Mammary epithelial cell (primary cell): ENCODE data around the gene ZBTB20.

Source experiments
- EZH2 ChIP-seq: IDR thresholded peaks from 2 replicates; pipeline ENCODE4 v1.6.1; 2012; ENCODE audit warnings: low read length, inconsistent platforms, borderline replicate concordance
- TF ChIP-seq, protein P1 (sequence below), 2 donors: IDR thresholded peaks in 1 of 2; conservative IDR thresholded peaks in 1 of 2; 2 replicates each; pipeline ENCODE4 v1.5.1; 2011 to 2012; ENCODE audit warnings: inconsistent platforms in 2 of 2, low read length in 2 of 2, mild to moderate bottlenecking in 2 of 2, control low read depth in 1 of 2, low read depth in 1 of 2; ENCODE audit not compliant: insufficient read depth in 1 of 2; ENCODE audit errors: extremely low read depth in 1 of 2

GRCh38 chr3:114499976-114500375 lies 647.1 kb downstream of the ZBTB20 start:
- TF ChIP-seq, protein P1, sequence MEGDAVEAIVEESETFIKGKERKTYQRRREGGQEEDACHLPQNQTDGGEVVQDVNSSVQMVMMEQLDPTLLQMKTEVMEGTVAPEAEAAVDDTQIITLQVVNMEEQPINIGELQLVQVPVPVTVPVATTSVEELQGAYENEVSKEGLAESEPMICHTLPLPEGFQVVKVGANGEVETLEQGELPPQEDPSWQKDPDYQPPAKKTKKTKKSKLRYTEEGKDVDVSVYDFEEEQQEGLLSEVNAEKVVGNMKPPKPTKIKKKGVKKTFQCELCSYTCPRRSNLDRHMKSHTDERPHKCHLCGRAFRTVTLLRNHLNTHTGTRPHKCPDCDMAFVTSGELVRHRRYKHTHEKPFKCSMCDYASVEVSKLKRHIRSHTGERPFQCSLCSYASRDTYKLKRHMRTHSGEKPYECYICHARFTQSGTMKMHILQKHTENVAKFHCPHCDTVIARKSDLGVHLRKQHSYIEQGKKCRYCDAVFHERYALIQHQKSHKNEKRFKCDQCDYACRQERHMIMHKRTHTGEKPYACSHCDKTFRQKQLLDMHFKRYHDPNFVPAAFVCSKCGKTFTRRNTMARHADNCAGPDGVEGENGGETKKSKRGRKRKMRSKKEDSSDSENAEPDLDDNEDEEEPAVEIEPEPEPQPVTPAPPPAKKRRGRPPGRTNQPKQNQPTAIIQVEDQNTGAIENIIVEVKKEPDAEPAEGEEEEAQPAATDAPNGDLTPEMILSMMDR (conservative IDR thresholded peaks at IDR 0.05 in 1 of 2, IDR thresholded peaks at IDR 0.05 in 1 of 2; ENCODE audit: extremely low read depth in 1 of 2, insufficient read depth in 1 of 2, low read depth in 1 of 2, low read length in 2 of 2): no peak
- TF ChIP-seq EZH2: no peak
